Prostate gland (tissue), 2 donors: ENCODE data around the gene MYCBP2. TPM values are rescaled to one million over a fixed set of nuclear protein-coding genes. Genes with fewer than 3 reads are reported as not detected.
"Not testable (repeated sequence)": the region's sequence is repeated elsewhere in the genome, so short reads cannot be mapped to it uniquely, and the experiment has no call there.

Source experiments
- DNase-seq: peaks from one replicate; pipeline ENCODE4 v3.0.0-alpha.2; 2019; ENCODE audit warnings: low spot score
- H3K27ac ChIP-seq, 2 donors: fragments of 200-600 bp; sonication (generic); 2 replicates each; pipeline ENCODE4 v1.5.1; 2017 to 2019
- H3K27me3 ChIP-seq: fragments of 200-600 bp; sonication (generic); replicated peaks from 2 replicates; pipeline ENCODE4 v1.5.1; 2019; ENCODE audit not compliant: insufficient read depth
- H3K36me3 ChIP-seq, 2 donors: fragments of 200-600 bp; sonication (generic); 1 replicate in 1 of 2; 2 replicates in 1 of 2; pipeline versions ENCODE4 v1.5.1 to v1.8.1; 2017 to 2019
- H3K4me1 ChIP-seq: fragments of 200-600 bp; sonication (generic); replicated peaks from 2 replicates; pipeline ENCODE4 v1.5.1; 2019
- H3K4me3 ChIP-seq, 2 donors: fragments of 200-600 bp; sonication (generic); 2 replicates each; pipeline ENCODE4 v1.5.1; 2017 to 2019
- H3K9me3 ChIP-seq: fragments of 200-600 bp; sonication (generic); 2 replicates; pipeline ENCODE4 v1.5.1; 2017
- CTCF ChIP-seq, 4 experiments: fragments of 200-600 bp in 2 of 4; fragments of 450-650 bp in 2 of 4; sonication (generic) in 2 of 4; IDR thresholded peaks; 1 replicate in 3 of 4; 2 replicates in 1 of 4; pipeline ENCODE4 v1.5.1; 2016 to 2019; ENCODE audit warnings: antibody characterized with exemption in 4 of 4, mild to moderate bottlenecking in 2 of 4, moderate library complexity in 2 of 4
- POLR2A ChIP-seq: fragments of 450-650 bp; IDR thresholded peaks from one replicate; pipeline ENCODE4 v1.6.1; 2016; ENCODE audit warnings: antibody characterized with exemption, mild to moderate bottlenecking
- POLR2AphosphoS5 ChIP-seq: sonication (generic); formaldehyde crosslinking; IDR thresholded peaks from one replicate; pipeline ENCODE4 v1.6.1; 2017; ENCODE audit warnings: antibody characterized with exemption
- WGBS: methylation state at CpG from one replicate; pipeline ENCODE4 v1.1.5; 2018; 5-methylcytosine and 5-hydroxymethylcytosine counted together
- intact Hi-C: fragments of 100-400 bp; cut with DNase I; formaldehyde crosslinking; loops from one replicate; pipeline ENCODE4 v1.14.2; 2022
- total RNA-seq, 2 donors: library from RNA; depleted of rRNA; stranded (reverse); fragments of >200 nt; gene quantifications; one replicate each; pipeline ENCODE4 v1.1.0, GENCODE V29; 2016

MYCBP2 gene
- total RNA-seq, 2 donors from 2014 or later: 127 to 132 TPM

GRCh38 chr13:77250975-77251374, 75.9 kb downstream of the MYCBP2 start:
- intact Hi-C loops: no loop called here
- H3K9me3 ChIP-seq: no peaks in the 10 kb centered on the region
- H3K36me3 ChIP-seq: no peaks in the 10 kb centered on the region
- no peak overlapping the region for H3K4me3 ChIP-seq
- H3K27me3 ChIP-seq: no peaks in the 10 kb centered on the region
- DNase-seq: no peak
- no peaks in the 10 kb centered on the region for H3K4me1 ChIP-seq
- WGBS: 93% methylated on average over 3 of the region's 3 CpGs
- TF ChIP-seq CTCF (IDR thresholded peaks at IDR 0.05) (no peak), POLR2A (no peak), POLR2AphosphoS5 (no peak)
- H3K27ac ChIP-seq: no peak overlapping the region

GRCh38 chr13:77245224-77245623, 81.7 kb downstream of the MYCBP2 start:
- intact Hi-C loops, H3K36me3 ChIP-seq, H3K4me3 ChIP-seq, H3K27ac ChIP-seq, DNase-seq, H3K4me1 ChIP-seq, H3K9me3 ChIP-seq, H3K27me3 ChIP-seq: not testable (repeated sequence)
- 98% methylated on average over 2 of the region's 2 CpGs for WGBS

- no peak overlapping the region for H3K27ac ChIP-seq
- intact Hi-C loops: no loop called here
- no peaks in the 10 kb centered on the region for H3K27me3 ChIP-seq
- H3K36me3 ChIP-seq: no peaks in the 10 kb centered on the region
- no peaks in the 10 kb centered on the region for H3K9me3 ChIP-seq
- H3K4me1 ChIP-seq: no peaks in the 10 kb centered on the region
- 92% methylated on average over 3 of the region's 3 CpGs for WGBS
- no peak overlapping the region for H3K4me3 ChIP-seq
- TF ChIP-seq CTCF (IDR thresholded peaks at IDR 0.05) (no peak), POLR2AphosphoS5 (no peak), POLR2A (no peak)
- DNase-seq: no peak
Measured at GRCh38 chr13:77239312-77239711, 87.6 kb downstream of the MYCBP2 start.

- TF ChIP-seq POLR2A: no peak
- no peak for TF ChIP-seq POLR2AphosphoS5
- no peaks in the 10 kb centered on the region for H3K4me1 ChIP-seq
- H3K27ac ChIP-seq: no peak overlapping the region
- H3K36me3 ChIP-seq: no peaks in the 10 kb centered on the region
- intact Hi-C loops: no loop called here
- no peak overlapping the region for H3K4me3 ChIP-seq
- no peak for DNase-seq
- no peaks in the 10 kb centered on the region for H3K27me3 ChIP-seq
- no peaks in the 10 kb centered on the region for H3K9me3 ChIP-seq
Measured at GRCh38 chr13:77235456-77236022, 91.4 kb downstream of the MYCBP2 start.

- 91% methylated on average over 4 of the region's 4 CpGs for WGBS
- no peak overlapping the region for H3K27ac ChIP-seq
- DNase-seq: no peak
- no peak overlapping the region for H3K4me3 ChIP-seq
- H3K36me3 ChIP-seq: no peaks in the 10 kb centered on the region
- H3K4me1 ChIP-seq: no peaks in the 10 kb centered on the region
- no peaks in the 10 kb centered on the region for H3K27me3 ChIP-seq
- intact Hi-C loops: no loop called here
- TF ChIP-seq POLR2AphosphoS5 (no peak), POLR2A (no peak), CTCF (IDR thresholded peaks at IDR 0.05) (no peak)
- H3K9me3 ChIP-seq: no peaks in the 10 kb centered on the region
Measured at GRCh38 chr13:77233159-77233558, 93.7 kb downstream of the MYCBP2 start.

GRCh38 chr13:77230560-77230959, 96.3 kb downstream of the MYCBP2 start:
- no peaks in the 10 kb centered on the region for H3K9me3 ChIP-seq
- no peak overlapping the region for H3K4me3 ChIP-seq
- 91% methylated on average over 5 of the region's 5 CpGs for WGBS
- intact Hi-C loops: no loop called here
- no peak overlapping the region for H3K27ac ChIP-seq
- no peak for DNase-seq
- H3K27me3 ChIP-seq: no peaks in the 10 kb centered on the region
- TF ChIP-seq POLR2AphosphoS5: no peak
- no peak for TF ChIP-seq CTCF (IDR thresholded peaks at IDR 0.05)
- no peak for TF ChIP-seq POLR2A
- H3K4me1 ChIP-seq: no peaks in the 10 kb centered on the region
- no peaks in the 10 kb centered on the region for H3K36me3 ChIP-seq
